Caco-2 (cell line): ENCODE data around the gene MYLK3. TPM values are rescaled to one million over a fixed set of nuclear protein-coding genes. Genes with fewer than 3 reads are reported as not detected.

ENCODE experiments used
- BruUV-seq: library from RNA; stranded (reverse); fragments of 400-500 nt; replicated peaks from 2 replicates; lab custom pipeline; 2021; lab: Mats Ljungman, UMichigan
- CTCF ChIA-PET: fragments of 300-600 bp; sonication (Branson Sonifier 250); formaldehyde crosslinking; loops from one replicate; lab custom pipeline; 2022; ENCODE audit warnings: antibody characterized with exemption; lab: Charles Lee
- POLR2A ChIA-PET: fragments of 300-600 bp; sonication (Branson Sonifier 250); formaldehyde crosslinking; loops from one replicate; lab custom pipeline; 2022; ENCODE audit warnings: antibody characterized with exemption; lab: Charles Lee
- DNase-seq, 2 experiments: peaks; one replicate each; pipeline versions ENCODE4 v3.0.0 to v3.0.0-alpha.2; 2020 to 2022
- H3K27me3 ChIP-seq: replicated peaks from 2 replicates; pipeline ENCODE4 v1.6.0; 2011; ENCODE audit warnings: low read length; ENCODE audit not compliant: control insufficient read depth, insufficient read depth
- H3K36me3 ChIP-seq: 2 replicates; pipeline ENCODE4 v1.5.1; 2011; ENCODE audit warnings: low read length; ENCODE audit not compliant: control insufficient read depth, insufficient read depth
- H3K4me1 ChIP-seq: fragments of 250-450 bp; sonication (Bioruptor Pico); 2 replicates; pipeline ENCODE4 v1.5.1; 2020; ENCODE audit warnings: mild to moderate bottlenecking
- H3K4me3 ChIP-seq: 2 replicates; pipeline ENCODE4 v1.5.1; 2011; ENCODE audit warnings: low read depth, mild to moderate bottlenecking, control low read depth, low read length
- H3K9me3 ChIP-seq: fragments of 250-450 bp; sonication (Bioruptor Pico); 2 replicates; pipeline ENCODE4 v1.5.1; 2020; ENCODE audit warnings: mild to moderate bottlenecking, moderate library complexity
- H3K27ac Mint-ChIP-seq: one replicate; pipeline ENCODE4 v1.8.0; 2022; ENCODE audit warnings: mixed read lengths; ENCODE audit not compliant: unreplicated experiment
- H3K27me3 Mint-ChIP-seq: one replicate; pipeline ENCODE4 v1.8.0; 2022; ENCODE audit warnings: mixed read lengths; ENCODE audit not compliant: insufficient read depth, unreplicated experiment
- H3K36me3 Mint-ChIP-seq: one replicate; pipeline ENCODE4 v1.8.0; 2022; ENCODE audit warnings: mild to moderate bottlenecking, mixed read lengths; ENCODE audit not compliant: insufficient read depth, unreplicated experiment
- H3K4me1 Mint-ChIP-seq: one replicate; pipeline ENCODE4 v1.8.0; 2022; ENCODE audit warnings: low read depth, mixed read lengths; ENCODE audit not compliant: unreplicated experiment
- H3K4me3 Mint-ChIP-seq: one replicate; pipeline ENCODE4 v1.8.0; 2022; ENCODE audit warnings: mild to moderate bottlenecking, moderate library complexity, mixed read lengths; ENCODE audit not compliant: unreplicated experiment
- H3K9me3 Mint-ChIP-seq: one replicate; pipeline ENCODE4 v1.8.0; 2022; ENCODE audit warnings: mixed read lengths; ENCODE audit not compliant: unreplicated experiment
- CTCF ChIP-seq, 2 experiments: fragments of 200-600 bp in 1 of 2; IDR thresholded peaks; 1 replicate in 1 of 2; 2 replicates in 1 of 2; pipeline versions ENCODE4 v1.5.1 to v1.8.0; 2011 to 2022; ENCODE audit warnings: antibody characterized with exemption in 1 of 2, control low read depth in 1 of 2, inconsistent platforms in 1 of 2, low read depth in 1 of 2, low read length in 1 of 2, mild to moderate bottlenecking in 1 of 2, moderate library complexity in 1 of 2; ENCODE audit not compliant: insufficient read depth in 1 of 2, severe bottlenecking in 1 of 2, unreplicated experiment in 1 of 2
- intact Hi-C: fragments of 100-400 bp; cut with micrococcal nuclease; formaldehyde crosslinking; loops from one replicate; pipeline ENCODE4 v1.10.0; 2022; ENCODE audit not compliant: unreplicated experiment
- total RNA-seq: library from RNA; stranded (reverse); gene quantifications from 2 replicates; pipeline ENCODE4 v1.2.3, GENCODE V29; 2022

The MYLK3 gene
- total RNA-seq, 1 experiment from 2014 or later: 1.2 TPM

- no peaks in the 10 kb centered on the region for H3K4me1 ChIP-seq
- POLR2A ChIA-PET: no interaction called here
- H3K4me3 ChIP-seq: no peak overlapping the region
- no peaks in the 10 kb centered on the region for H3K36me3 Mint-ChIP-seq
- TF ChIP-seq CTCF (IDR thresholded peaks at IDR 0.05; ENCODE audit: insufficient read depth in 1 of 2, low read depth in 1 of 2, low read length in 1 of 2, severe bottlenecking in 1 of 2, unreplicated experiment in 1 of 2): no peak
- H3K27me3 Mint-ChIP-seq: no peaks in the 10 kb centered on the region
- no peak overlapping the region for H3K27ac Mint-ChIP-seq
- no peaks in the 10 kb centered on the region for H3K9me3 ChIP-seq
- no TSS peak for BruUV-seq
- no peaks in the 10 kb centered on the region for H3K4me1 Mint-ChIP-seq
- H3K9me3 Mint-ChIP-seq: no peaks in the 10 kb centered on the region
- H3K4me3 Mint-ChIP-seq: no peak overlapping the region
- CTCF ChIA-PET: no interaction called here
- no peaks in the 10 kb centered on the region for H3K36me3 ChIP-seq
- no peaks in the 10 kb centered on the region for H3K27me3 ChIP-seq
- no peak for DNase-seq
- intact Hi-C loops: no loop called here
Observed at GRCh38 chr16:46717692-46718091, 30.5 kb downstream of the MYLK3 start.

- Mint-ChIP-seq H3K4me3 (no peak overlapping the region), H3K36me3 (no peaks in the 10 kb centered on the region), H3K27ac (no peak overlapping the region), H3K27me3 (no peaks in the 10 kb centered on the region), H3K4me1 (no peaks in the 10 kb centered on the region), H3K9me3 (no peaks in the 10 kb centered on the region)
- no peaks in the 10 kb centered on the region for H3K27me3 ChIP-seq
- no peaks in the 10 kb centered on the region for H3K36me3 ChIP-seq
- BruUV-seq: no TSS peak
- POLR2A ChIA-PET: no interaction called here
- CTCF ChIA-PET: no interaction called here
- TF ChIP-seq CTCF (IDR thresholded peaks at IDR 0.05; ENCODE audit: insufficient read depth in 1 of 2, low read depth in 1 of 2, low read length in 1 of 2, severe bottlenecking in 1 of 2, unreplicated experiment in 1 of 2): no peak
- intact Hi-C loops: no loop called here
- no peak overlapping the region for H3K4me3 ChIP-seq
- DNase-seq: no peak
- no peaks in the 10 kb centered on the region for H3K9me3 ChIP-seq
- H3K4me1 ChIP-seq: no peaks in the 10 kb centered on the region
Observed at GRCh38 chr16:46715769-46716305, 32.3 kb downstream of the MYLK3 start.

- POLR2A ChIA-PET: no interaction called here
- Mint-ChIP-seq H3K4me3 (no peak overlapping the region), H3K36me3 (no peaks in the 10 kb centered on the region)
Observed at GRCh38 chr16:46714797-46715591, 33.1 kb downstream of the MYLK3 start.

More at GRCh38 chr16:46714797-46715591, 33.1 kb downstream of the MYLK3 start:
- H3K27me3 ChIP-seq: no peaks in the 10 kb centered on the region
- no peaks in the 10 kb centered on the region for H3K9me3 ChIP-seq
- H3K4me1 ChIP-seq: no peaks in the 10 kb centered on the region
- DNase-seq: no peak
- H3K4me3 ChIP-seq: no peak overlapping the region
- intact Hi-C loops: no loop called here
- TF ChIP-seq CTCF (IDR thresholded peaks at IDR 0.05; ENCODE audit: insufficient read depth in 1 of 2, low read depth in 1 of 2, low read length in 1 of 2, severe bottlenecking in 1 of 2, unreplicated experiment in 1 of 2): no peak
- Mint-ChIP-seq H3K27ac (no peak overlapping the region), H3K9me3 (no peaks in the 10 kb centered on the region), H3K27me3 (no peaks in the 10 kb centered on the region), H3K4me1 (no peaks in the 10 kb centered on the region)
- CTCF ChIA-PET: interaction anchor here (0.5 kb wide), 1 partner anchor 162 kb away, joined by 3 read pairs; no protein-coding TSS in a partner anchor
- no TSS peak for BruUV-seq
- no peaks in the 10 kb centered on the region for H3K36me3 ChIP-seq
